HG03571 (cell line): ENCODE results near the gene NAT14.

ENCODE experiments used
- ATAC-seq: cut with Tn5 transposase; IDR thresholded peaks from one replicate; pipeline ENCODE4 v1.9.1; 2021; ENCODE audit not compliant: unreplicated experiment

The NAT14 gene

GRCh38 chr19:55500368-55500952 lies 15.5 kb downstream of the NAT14 start:
- no peak for ATAC-seq

DNA sequence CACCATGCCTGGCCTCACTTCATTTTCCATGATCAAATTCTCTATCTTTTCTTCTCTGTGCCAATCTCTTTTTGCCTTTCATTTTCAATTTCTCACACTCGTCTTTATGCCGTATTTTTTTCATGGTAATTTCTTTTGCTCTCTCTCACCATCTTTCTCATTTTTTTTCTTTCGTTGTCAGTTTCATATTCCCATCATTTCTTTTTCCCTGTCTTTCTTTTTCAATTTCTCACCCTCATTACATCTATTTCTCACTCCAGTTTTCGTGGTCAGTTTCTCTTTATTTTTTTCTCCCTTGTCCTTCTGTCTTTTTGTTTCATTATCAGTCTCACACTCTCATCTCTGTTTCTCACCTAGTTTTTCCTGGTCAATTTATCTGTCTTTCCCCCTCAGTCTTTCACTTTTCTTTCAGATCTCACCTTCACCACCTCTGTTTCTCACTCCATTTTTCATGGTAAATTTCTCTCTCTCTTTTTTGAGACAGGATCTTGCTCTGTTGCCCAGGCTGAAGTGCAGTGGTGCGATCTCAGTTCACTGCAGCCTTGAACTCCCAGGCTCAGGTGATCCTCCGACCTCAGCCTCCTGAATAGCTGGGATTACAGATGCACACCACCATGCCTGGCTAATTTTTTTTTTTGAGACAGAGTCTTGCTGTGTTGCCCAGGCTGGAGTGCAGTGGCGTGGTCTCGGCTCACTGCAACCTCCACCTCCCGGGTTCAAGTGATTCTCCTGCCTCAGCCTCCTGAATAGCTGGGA lies 17.4 kb downstream of the NAT14 start:
- ATAC-seq: no peak

DNA sequence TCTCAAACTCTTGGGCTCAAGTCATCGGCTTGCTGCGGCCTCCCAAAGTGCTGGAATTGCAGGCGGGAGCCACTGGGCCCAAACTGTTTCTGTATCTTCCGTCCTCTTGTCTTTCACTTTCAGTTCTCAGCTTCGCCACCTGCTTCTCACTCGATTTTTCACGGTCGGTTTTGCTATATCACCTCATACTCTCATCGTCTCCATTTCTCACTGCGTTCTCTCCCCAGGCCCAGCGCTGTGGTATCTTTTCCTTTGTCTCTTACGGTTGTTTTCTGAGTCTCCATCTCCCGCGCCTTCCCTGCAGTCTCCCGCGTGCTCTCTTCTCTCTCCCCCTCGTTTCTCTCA lies 18.1 kb downstream of the NAT14 start:
- no peak for ATAC-seq

DNA sequence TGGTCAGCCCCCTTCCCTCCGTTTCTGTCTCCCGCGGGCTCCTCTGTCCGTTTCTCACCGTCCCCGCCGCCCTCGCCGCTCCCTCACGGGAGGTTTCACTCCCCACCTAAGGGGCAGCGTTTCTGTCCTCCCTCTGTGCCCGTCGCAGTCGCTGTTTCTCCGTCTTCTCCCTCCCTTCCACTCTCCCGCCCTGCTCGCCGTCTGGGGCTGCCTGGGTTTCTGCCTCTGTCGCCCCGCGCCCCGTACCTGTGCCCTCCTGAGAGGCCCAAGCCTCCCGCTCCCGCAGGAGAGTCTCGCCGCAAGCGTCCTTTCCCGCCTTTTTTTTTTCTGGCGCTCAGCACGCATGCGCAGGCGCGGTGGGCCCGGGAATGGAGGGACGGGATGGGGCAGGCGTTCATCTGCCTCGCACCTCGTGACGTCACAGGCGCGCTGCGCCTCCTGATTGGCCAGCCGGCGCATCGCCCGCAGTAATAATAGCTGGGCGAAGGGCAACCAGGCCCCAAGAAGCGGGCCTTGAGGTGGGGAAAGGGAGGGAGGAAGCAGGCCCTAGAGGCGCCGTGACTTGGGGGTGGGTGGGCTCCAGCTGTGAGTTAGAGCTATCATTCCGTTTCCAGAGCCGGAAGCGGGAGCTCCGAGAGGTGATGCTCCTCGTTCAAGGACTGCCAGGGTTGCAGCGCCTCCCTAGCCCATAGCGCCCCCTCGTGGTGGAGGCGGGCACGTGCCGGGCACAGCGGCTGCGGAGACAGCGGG lies 18.7 kb downstream of the NAT14 start:
- ATAC-seq: peak; percentile 76

DNA sequence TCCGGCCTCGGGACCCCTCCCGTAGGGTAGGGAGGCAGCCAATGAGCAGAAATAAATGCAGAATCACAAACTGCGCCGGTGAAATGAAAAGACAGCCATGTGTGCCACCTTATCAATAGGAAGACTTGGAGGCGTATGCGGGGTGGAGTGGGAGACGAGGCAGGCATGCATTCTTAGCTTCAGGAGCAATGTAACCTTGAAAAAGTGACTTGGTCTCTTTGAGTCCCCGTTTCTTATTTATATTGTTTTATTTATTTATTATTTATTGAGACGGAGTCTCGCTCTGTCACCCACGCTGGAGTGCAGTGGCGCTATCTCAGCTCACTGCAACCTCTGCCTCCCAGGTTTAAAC lies 19.2 kb downstream of the NAT14 start:
- ATAC-seq: no peak

DNA sequence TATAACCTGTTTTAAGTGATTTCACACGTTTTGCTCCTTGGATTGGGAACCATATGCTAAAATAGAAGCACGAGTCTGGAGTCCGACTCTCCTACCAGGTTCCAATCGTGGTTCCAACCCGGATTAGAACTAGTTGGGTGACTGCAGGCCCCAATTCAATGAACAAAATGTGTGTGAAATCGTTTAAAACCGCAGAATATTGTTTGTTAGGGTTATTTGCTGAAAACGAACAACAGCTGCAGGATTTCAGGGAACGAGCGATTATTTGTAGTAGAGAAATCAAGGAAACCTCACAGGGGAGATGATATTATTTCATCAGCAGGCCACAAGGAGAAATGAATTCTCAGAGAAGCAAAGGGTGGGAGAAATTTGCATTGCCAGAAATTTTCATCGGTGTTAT lies 20.0 kb downstream of the NAT14 start:
- ATAC-seq: no peak

GRCh38 chr19:55508120-55508519 lies 23.1 kb downstream of the NAT14 start:
- ATAC-seq: no peak

DNA sequence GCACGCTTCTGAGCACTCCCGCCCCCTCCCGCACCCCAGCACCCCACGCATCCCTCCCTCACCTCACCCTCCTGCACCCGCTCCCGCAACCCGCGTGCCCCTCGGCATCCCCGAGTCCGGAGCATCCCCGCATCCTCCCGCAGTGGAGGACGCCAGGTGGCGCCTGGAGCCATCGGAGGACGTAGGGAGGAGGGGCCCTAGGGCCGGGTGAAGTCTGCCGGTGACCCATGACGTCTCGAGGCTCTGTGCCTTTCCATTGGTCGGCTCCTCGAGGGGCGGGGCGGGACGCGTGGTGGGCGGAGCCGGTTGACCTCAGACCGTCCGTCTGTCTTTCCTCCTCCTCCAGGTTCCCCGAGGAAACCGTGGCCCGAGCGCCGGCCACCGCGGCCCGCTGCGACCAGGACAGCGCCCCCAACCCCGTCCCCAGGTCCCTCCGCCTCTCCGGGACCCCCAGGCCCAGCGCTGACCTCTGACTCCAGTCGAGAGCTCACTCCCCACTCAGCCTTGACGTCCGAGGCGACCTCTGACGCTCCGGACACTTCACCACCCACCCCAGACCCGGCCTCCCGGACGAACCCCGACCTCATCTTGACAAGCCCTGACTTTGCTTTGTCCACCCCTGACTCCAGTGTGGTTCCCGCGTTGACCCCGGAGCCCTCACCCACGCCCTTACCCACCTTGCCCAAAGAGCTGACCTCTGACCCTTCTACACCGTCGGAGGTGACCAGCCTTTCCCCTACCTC lies 32.1 kb downstream of the NAT14 start:
- ATAC-seq: peak; percentile 94

DNA sequence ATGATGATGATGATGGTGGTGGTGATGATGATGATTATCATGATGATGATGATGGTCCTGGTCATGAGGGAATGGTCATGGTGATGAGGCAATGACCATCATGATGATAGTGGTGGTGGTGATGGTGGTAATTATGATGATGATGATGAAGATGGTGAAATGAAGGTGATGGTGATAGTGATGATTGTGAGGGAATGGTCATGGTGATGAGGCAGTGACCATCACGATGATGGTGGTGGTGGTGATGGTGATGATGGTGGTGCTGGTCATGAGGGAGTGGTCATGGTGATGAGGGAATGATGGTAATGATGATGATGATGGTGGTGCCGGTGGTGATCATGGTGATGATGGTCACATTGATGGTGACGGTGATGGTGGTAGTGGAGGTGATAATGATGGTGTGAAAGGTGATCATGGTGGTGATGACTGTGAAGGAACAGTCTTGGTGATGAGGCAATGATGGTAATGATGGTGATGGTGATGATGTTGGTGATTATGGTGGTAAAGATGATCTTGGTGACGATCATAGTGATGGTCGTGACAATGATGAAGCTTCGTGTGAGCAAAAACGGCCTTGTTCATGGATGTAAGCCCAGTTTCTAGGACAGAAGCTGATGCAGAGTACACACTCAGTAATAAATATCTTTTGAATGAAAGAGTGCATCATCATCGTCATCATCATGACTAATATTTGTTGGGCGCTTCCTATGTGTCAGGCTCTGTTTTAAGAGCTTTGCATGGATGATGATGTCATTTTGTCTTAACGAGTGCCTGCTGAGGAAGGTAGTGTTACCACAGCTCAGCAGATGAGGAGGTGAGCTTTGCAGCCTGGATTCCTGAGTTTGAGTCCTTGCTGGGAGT lies 34.7 kb downstream of the NAT14 start:
- no peak for ATAC-seq

DNA sequence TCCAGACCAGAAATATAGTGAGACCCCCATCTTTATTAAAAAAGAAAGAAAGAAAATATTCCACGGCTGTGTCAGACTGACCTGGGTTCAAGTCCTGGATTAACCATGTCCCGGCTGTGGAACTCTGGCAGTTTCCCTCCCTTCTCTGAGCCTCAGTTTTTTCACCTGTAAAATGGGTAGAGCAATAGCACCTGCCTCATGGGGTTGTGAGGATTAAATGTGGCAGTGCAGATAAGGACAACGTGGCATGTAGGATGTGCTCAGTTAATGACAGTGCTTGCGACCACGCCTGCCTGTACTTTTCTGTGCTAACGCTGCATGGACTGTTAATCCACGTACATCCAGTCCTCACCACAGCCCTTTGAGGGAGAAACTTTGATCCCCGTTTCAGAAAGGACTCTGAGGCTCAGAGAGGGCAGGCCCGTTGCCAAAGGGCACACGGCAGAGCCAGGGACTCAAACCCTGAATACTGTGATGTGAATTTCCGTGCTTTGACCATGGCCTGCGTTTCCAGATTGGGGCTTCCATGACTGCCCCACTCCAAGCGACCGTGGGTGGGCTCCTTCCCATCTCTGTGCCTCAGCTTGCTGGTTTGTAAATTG lies 35.8 kb downstream of the NAT14 start:
- no peak for ATAC-seq

- ATAC-seq: no peak
Measured at GRCh38 chr19:55525289-55526101, 40.5 kb downstream of the NAT14 start.

- no peak for ATAC-seq
Measured at GRCh38 chr19:55526216-55527196, 41.5 kb downstream of the NAT14 start.

GRCh38 chr19:55527197-55528029 lies 42.4 kb downstream of the NAT14 start:
- ATAC-seq: no peak

DNA sequence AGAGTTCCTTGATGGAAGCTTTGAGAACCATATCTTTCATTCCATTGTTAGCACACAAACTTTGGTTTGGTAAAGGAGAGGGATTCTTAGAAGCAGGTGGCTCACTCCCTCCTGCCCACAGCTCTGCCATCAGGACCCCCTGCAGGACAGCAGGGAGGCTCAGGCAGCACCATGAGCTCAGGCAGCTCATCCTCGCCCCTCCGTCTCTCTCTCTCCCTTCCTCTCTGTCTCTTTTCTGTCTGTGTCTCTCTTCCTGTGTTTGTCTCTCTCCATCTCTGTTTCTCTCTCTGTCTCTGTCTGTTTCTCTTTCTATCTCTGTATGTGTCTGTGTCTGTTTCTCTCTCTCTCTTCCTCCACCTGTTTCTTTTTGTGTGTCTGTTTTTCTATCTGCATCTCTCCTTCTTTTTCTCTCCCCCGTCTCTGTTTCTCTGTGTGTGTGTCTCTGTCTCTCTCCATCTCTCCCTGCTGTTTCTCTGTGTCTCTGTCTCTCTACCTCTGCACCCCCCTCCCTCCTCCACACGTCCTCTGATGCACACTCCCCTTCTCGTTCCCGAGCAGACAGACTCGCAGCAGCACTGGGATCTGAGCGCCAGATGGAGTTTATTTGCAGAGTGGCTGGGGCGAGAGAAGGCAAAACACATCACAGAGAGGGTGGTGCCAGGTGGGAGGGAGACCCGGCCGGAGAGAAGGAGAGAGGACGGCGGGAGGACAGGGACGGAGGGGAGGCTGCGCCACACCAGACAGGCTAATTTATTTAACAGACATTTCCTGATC lies 43.2 kb downstream of the NAT14 start:
- no peak for ATAC-seq

GRCh38 chr19:55529636-55530234 lies 44.7 kb downstream of the NAT14 start:
- no peak for ATAC-seq

GRCh38 chr19:55530996-55531395 lies 46.0 kb downstream of the NAT14 start:
- no peak for ATAC-seq
